Endothelial cell of umbilical vein (primary cell): ENCODE results near the gene LRRC46. TPM values are rescaled to one million over a fixed set of nuclear protein-coding genes. Genes with fewer than 3 reads are reported as not detected.
A peak's percentile ranks its signal among the peaks of the same experiment; 100 is the strongest.

ENCODE experiments used
- BruUV-seq: library from RNA; stranded (reverse); fragments of 400-500 nt; replicated peaks from 2 replicates; lab custom pipeline; 2021; lab: Mats Ljungman, UMichigan
- CTCF ChIA-PET: fragments of 300-600, 350-600 bp; sonication (Branson Sonifier 250); formaldehyde crosslinking; loops from one replicate; lab custom pipeline; 2021; ENCODE audit warnings: antibody characterized with exemption, inconsistent platforms; lab: Charles Lee
- POLR2A ChIA-PET: fragments of 300-600, 350-600 bp; sonication (Branson Sonifier 250); formaldehyde crosslinking; loops from one replicate; lab custom pipeline; 2021; ENCODE audit warnings: antibody characterized with exemption, inconsistent platforms; lab: Charles Lee
- DNase-seq: peaks from one replicate; pipeline ENCODE4 v3.0.0-alpha.2; 2011; ENCODE audit warnings: low read depth, low spot score
- FAIRE-seq: peaks from 2 replicates; lab custom pipeline; 2011; peaks lifted over from hg19 to GRCh38; lab: Jason Lieb, UNC
- H2AFZ ChIP-seq: 2 replicates; pipeline ENCODE4 v1.6.0; 2012; ENCODE audit warnings: low read depth, low read length, control low read depth, inconsistent platforms
- H3K27ac ChIP-seq: 2 replicates; pipeline ENCODE4 v1.5.1; 2011; ENCODE audit warnings: low read depth, mild to moderate bottlenecking, control low read depth, low read length, moderate library complexity; ENCODE audit not compliant: insufficient read depth
- H3K27me3 ChIP-seq, 2 experiments: 2 replicates each; pipeline versions ENCODE4 v1.6.0 to v1.6.1; 2011; ENCODE audit warnings: low read length in 2 of 2, mixed read lengths in 1 of 2; ENCODE audit not compliant: control insufficient read depth in 2 of 2, insufficient read depth in 2 of 2
- H3K36me3 ChIP-seq, 2 experiments: 2 replicates in 1 of 2; 3 replicates in 1 of 2; pipeline ENCODE4 v1.5.1; 2011; ENCODE audit warnings: low read length in 2 of 2, mild to moderate bottlenecking in 1 of 2, moderate library complexity in 1 of 2; ENCODE audit not compliant: control insufficient read depth in 2 of 2, insufficient read depth in 2 of 2; ENCODE audit errors: extremely low read depth in 1 of 2
- H3K4me1 ChIP-seq: 3 replicates; pipeline ENCODE4 v1.5.1; 2011; ENCODE audit warnings: mild to moderate bottlenecking, low read length; ENCODE audit not compliant: control insufficient read depth, insufficient read depth; ENCODE audit errors: extremely low read depth
- H3K4me2 ChIP-seq: 2 replicates; pipeline ENCODE4 v1.6.1; 2011; ENCODE audit warnings: low read length, control low read depth, mixed read lengths; ENCODE audit not compliant: insufficient read depth
- H3K4me3 ChIP-seq, 3 experiments: fragments of 200-600 bp in 1 of 3; sonication (generic), shearing (Covaris generic) in 1 of 3; replicated peaks in 1 of 3; 2 replicates each; pipeline ENCODE4 v1.5.1; 2011 to 2016; ENCODE audit warnings: control low read depth in 3 of 3, low read length in 3 of 3, mild to moderate bottlenecking in 2 of 3, inconsistent platforms in 1 of 3, low read depth in 1 of 3, moderate library complexity in 1 of 3; ENCODE audit not compliant: insufficient read depth in 1 of 3
- H3K79me2 ChIP-seq: 2 replicates; pipeline ENCODE4 v1.6.0; 2012; ENCODE audit warnings: low read length, inconsistent platforms; ENCODE audit not compliant: control insufficient read depth, insufficient read depth
- H3K9ac ChIP-seq: replicated peaks from 2 replicates; pipeline ENCODE3; 2011; ENCODE audit warnings: low read length, control low read depth; ENCODE audit not compliant: insufficient read depth; ENCODE audit errors: extremely low read depth
- H3K9me1 ChIP-seq: replicated peaks from 3 replicates; pipeline ENCODE4 v1.6.0; 2011; ENCODE audit warnings: mild to moderate bottlenecking, low read length; ENCODE audit not compliant: control insufficient read depth, insufficient read depth; ENCODE audit errors: extremely low read depth
- H3K9me3 ChIP-seq: replicated peaks from 2 replicates; pipeline ENCODE4 v1.5.1; 2012; ENCODE audit warnings: low read length, inconsistent platforms; ENCODE audit not compliant: control insufficient read depth, insufficient read depth
- H4K20me1 ChIP-seq: replicated peaks from 2 replicates; pipeline ENCODE3; 2011; ENCODE audit warnings: mild to moderate bottlenecking, low read length; ENCODE audit not compliant: control insufficient read depth, insufficient read depth; ENCODE audit errors: extremely low read depth
- EZH2 ChIP-seq: IDR thresholded peaks from 2 replicates; pipeline ENCODE4 v1.6.1; 2012; ENCODE audit warnings: borderline replicate concordance, low read depth, mild to moderate bottlenecking, moderate library complexity, low read length, inconsistent platforms; ENCODE audit not compliant: severe bottlenecking
- FOS ChIP-seq: IDR thresholded peaks from 2 replicates; pipeline ENCODE4 v1.6.1; 2011; ENCODE audit warnings: mild to moderate bottlenecking, low read length, moderate library complexity, borderline replicate concordance; ENCODE audit not compliant: insufficient read depth
- GATA2 ChIP-seq: IDR thresholded peaks from 2 replicates; pipeline ENCODE4 v1.7.0; 2011; ENCODE audit warnings: low read depth, mild to moderate bottlenecking, moderate library complexity, mixed read lengths, low read length; ENCODE audit not compliant: insufficient read length, insufficient read depth
- JUN ChIP-seq: IDR thresholded peaks from 2 replicates; pipeline ENCODE4 v1.6.1; 2011; ENCODE audit warnings: borderline replicate concordance, low read depth; ENCODE audit not compliant: insufficient read length, insufficient read depth
- MYC ChIP-seq: IDR thresholded peaks from one replicate; pipeline ENCODE4 v1.6.1; 2011; ENCODE audit warnings: mild to moderate bottlenecking, low read depth, low read length
- POLR2A ChIP-seq: IDR thresholded peaks from 2 replicates; pipeline ENCODE4 v1.6.1; 2012; ENCODE audit warnings: low read depth, mild to moderate bottlenecking, control low read depth, low read length
- POLR2AphosphoS5 ChIP-seq: IDR thresholded peaks from 2 replicates; pipeline ENCODE4 v1.6.1; 2012; ENCODE audit warnings: low read depth, mild to moderate bottlenecking, control low read depth, low read length, moderate library complexity; ENCODE audit not compliant: insufficient read depth
- dilution Hi-C: fragments of 300-500 bp; cut with MboI; formaldehyde crosslinking; loops from one replicate; pipeline ENCODE4 v1.15.0; 2019; ENCODE audit warnings: low sequenced_read_pairs; ENCODE audit not compliant: extremely low pct_ligation_motif_present
- intact Hi-C: fragments of 100-400 bp; cut with micrococcal nuclease; formaldehyde crosslinking; loops from one replicate; pipeline ENCODE4 v1.10.0; 2022
- polyA plus RNA-seq, 4 experiments: library from polyadenylated mRNA; depleted of rRNA in 3 of 4; stranded (reverse) in 3 of 4; unstranded in 1 of 4; fragments of >200 nt; gene quantifications; 2 replicates each; pipeline versions ENCODE4 v1.2.1 to v1.2.3, GENCODE V29; 2011 to 2012; ENCODE audit warnings: missing spikeins in 1 of 4
- total RNA-seq: library from RNA; stranded (reverse); gene quantifications from 2 replicates; pipeline ENCODE4 v1.2.3, GENCODE V29; 2021
- TF ChIP-seq, protein P1 (sequence below), 2 donors: IDR thresholded peaks; 1 replicate in 1 of 2; 2 replicates in 1 of 2; pipeline ENCODE4 v1.5.1; 2011; ENCODE audit warnings: low read length in 2 of 2, mild to moderate bottlenecking in 2 of 2, moderate library complexity in 2 of 2, control low read depth in 1 of 2, inconsistent platforms in 1 of 2, low read depth in 1 of 2; ENCODE audit not compliant: insufficient read depth in 1 of 2; ENCODE audit errors: extremely low read depth in 1 of 2
- TF ChIP-seq, protein P2 (sequence below): IDR thresholded peaks from 2 replicates; pipeline ENCODE4 v1.6.1; 2011; ENCODE audit not compliant: insufficient read depth, insufficient read length

Gene LRRC46
- total and polyA plus RNA-seq, 2 donors (not counting 3 experiments of a cell fraction or from before 2014, with no cell fraction given), result 0.36 to 0.42 TPM

DNA sequence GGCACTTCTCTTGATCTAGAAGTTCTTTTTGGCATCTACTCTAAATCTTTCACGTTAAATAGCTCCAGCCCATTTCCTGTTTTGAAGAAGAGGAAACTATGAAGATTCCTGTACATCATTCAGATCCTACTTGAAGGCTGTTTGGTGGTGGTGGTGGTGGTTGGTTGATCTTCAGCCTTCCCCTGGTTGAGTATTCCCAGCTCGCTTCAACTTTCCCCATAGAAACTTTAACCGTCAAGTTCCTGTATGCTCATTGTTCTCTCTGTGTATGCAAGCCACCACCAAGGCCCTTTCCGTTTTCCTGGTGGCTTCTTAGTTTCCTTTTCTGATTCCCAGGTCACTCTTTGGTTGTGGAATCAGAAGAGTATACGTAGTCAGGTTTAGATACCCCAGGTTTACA is 3.3 kb downstream of the LRRC46 start:
- TF ChIP-seq FOS (no peak), EZH2 (no peak), JUN (no peak), POLR2AphosphoS5 (no peak), POLR2A (no peak), GATA2 (no peak), MYC (no peak)
- TF ChIP-seq, protein P1, sequence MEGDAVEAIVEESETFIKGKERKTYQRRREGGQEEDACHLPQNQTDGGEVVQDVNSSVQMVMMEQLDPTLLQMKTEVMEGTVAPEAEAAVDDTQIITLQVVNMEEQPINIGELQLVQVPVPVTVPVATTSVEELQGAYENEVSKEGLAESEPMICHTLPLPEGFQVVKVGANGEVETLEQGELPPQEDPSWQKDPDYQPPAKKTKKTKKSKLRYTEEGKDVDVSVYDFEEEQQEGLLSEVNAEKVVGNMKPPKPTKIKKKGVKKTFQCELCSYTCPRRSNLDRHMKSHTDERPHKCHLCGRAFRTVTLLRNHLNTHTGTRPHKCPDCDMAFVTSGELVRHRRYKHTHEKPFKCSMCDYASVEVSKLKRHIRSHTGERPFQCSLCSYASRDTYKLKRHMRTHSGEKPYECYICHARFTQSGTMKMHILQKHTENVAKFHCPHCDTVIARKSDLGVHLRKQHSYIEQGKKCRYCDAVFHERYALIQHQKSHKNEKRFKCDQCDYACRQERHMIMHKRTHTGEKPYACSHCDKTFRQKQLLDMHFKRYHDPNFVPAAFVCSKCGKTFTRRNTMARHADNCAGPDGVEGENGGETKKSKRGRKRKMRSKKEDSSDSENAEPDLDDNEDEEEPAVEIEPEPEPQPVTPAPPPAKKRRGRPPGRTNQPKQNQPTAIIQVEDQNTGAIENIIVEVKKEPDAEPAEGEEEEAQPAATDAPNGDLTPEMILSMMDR (IDR thresholded peaks at IDR 0.05; ENCODE audit: extremely low read depth in 1 of 2, insufficient read depth in 1 of 2, low read depth in 1 of 2, low read length in 2 of 2), result no peak
- TF ChIP-seq, protein P2, sequence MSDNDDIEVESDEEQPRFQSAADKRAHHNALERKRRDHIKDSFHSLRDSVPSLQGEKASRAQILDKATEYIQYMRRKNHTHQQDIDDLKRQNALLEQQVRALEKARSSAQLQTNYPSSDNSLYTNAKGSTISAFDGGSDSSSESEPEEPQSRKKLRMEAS, result no peak
- Histone ChIP-seq H3K79me2 (peaks cover 13% of the 10 kb centered on the region), H3K9me3 (no peaks in the 10 kb centered on the region), H3K27ac (no peak overlapping the region), H3K36me3 (peaks cover 0 to 4% of the 10 kb centered on the region in 2 experiments), H2AFZ (no peak overlapping the region), H3K9ac (no peak overlapping the region), H3K4me3 (no peak overlapping the region), H4K20me1 (no peaks in the 10 kb centered on the region), H3K4me1 (peaks cover 28% of the 10 kb centered on the region), H3K4me2 (no peak overlapping the region), H3K9me1 (no peaks in the 10 kb centered on the region), H3K27me3 (no peaks in the 10 kb centered on the region)
- DNase-seq, result peak; percentile 29
- FAIRE-seq, result peak; percentile 72
- ChIA-PET CTCF (interaction anchor here (1.0 to 1.4 kb wide), 2 partner anchors 114 to 136 kb away, joined by 4 to 5 read pairs; partner anchors contain the start of gene CDK5RAP3), POLR2A (no interaction called here)
- dilution Hi-C loops, result no loop called here
- intact Hi-C loops, result no loop called here
- no TSS peak for BruUV-seq
